OCI-LY7 (cell line): ENCODE measurements around the gene C9.

Experiments
- EZH2phosphoT487 ChIP-seq: fragments of 200-600 bp; sonication (generic); IDR thresholded peaks from 2 replicates; pipeline ENCODE4 v1.6.1; 2018; ENCODE audit warnings: low read depth, borderline replicate concordance, mild to moderate bottlenecking, mixed run types, antibody characterized with exemption, low read length, moderate library complexity, mixed read lengths
- TF ChIP-seq, protein P1 (sequence below): fragments of 200-600 bp; sonication (generic); conservative IDR thresholded peaks from 2 replicates; pipeline ENCODE4 v1.5.1; 2014; ENCODE audit warnings: mild to moderate bottlenecking, antibody characterized with exemption, low read length, moderate library complexity, mixed read lengths

- TF ChIP-seq, protein P1, sequence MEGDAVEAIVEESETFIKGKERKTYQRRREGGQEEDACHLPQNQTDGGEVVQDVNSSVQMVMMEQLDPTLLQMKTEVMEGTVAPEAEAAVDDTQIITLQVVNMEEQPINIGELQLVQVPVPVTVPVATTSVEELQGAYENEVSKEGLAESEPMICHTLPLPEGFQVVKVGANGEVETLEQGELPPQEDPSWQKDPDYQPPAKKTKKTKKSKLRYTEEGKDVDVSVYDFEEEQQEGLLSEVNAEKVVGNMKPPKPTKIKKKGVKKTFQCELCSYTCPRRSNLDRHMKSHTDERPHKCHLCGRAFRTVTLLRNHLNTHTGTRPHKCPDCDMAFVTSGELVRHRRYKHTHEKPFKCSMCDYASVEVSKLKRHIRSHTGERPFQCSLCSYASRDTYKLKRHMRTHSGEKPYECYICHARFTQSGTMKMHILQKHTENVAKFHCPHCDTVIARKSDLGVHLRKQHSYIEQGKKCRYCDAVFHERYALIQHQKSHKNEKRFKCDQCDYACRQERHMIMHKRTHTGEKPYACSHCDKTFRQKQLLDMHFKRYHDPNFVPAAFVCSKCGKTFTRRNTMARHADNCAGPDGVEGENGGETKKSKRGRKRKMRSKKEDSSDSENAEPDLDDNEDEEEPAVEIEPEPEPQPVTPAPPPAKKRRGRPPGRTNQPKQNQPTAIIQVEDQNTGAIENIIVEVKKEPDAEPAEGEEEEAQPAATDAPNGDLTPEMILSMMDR = no peak
- TF ChIP-seq EZH2phosphoT487 = no peak
Observed at GRCh38 chr5:39328731-39329130, 35.6 kb downstream of the C9 start.
